Right hindlimb (tissue), 1 donor: ENCODE data around the gene NOL3.

ENCODE experiments used
- DNase-seq: peaks from one replicate; pipeline ENCODE4 v3.0.0-alpha.2; 2018

The NOL3 gene

DNA sequence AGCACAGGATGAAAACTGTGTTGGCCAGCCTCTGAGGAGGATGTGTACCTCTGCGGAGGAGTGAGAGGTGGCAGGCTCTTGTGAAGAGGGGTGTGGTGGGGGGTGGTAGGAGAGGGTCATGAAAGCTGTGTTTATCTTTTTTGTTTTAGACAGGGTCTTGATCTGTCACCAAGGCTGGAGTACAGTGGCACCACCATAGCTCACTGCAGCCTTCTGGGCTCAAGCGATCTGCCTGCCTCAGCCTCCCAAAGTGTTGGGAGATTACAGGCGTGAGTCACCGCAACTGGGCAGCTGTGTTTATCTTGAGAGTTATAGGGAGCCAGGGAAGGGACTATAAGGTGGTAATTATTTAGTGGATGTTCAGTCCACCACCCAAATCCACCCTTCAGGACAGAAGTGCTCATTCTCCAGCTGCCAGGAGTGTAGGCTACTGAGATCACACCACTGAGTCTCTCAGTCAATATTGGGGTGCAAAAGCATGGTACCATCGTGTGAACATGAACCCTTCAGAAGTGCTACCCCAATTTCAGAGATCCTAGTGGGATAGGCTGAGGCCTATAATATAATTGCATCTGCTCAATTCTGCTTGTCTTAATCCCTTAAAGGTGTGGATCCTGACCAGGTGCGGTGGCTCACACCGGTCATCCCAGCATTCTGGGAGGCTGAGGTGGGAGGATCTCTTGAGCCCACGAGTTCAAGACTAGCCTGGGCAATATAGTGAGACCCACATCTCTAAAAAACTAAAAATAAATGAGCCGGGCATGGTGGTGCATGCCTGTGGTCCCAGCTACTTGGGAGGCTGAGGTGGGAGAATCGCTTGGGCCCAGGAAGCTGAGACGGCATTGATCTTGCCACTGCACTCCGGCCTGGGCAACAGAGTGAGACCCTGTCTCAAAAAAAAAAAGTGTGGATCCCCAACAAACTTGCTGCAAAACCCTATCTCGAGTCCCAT lies 20.4 kb downstream of the NOL3 start:
- DNase-seq = no peak

DNA sequence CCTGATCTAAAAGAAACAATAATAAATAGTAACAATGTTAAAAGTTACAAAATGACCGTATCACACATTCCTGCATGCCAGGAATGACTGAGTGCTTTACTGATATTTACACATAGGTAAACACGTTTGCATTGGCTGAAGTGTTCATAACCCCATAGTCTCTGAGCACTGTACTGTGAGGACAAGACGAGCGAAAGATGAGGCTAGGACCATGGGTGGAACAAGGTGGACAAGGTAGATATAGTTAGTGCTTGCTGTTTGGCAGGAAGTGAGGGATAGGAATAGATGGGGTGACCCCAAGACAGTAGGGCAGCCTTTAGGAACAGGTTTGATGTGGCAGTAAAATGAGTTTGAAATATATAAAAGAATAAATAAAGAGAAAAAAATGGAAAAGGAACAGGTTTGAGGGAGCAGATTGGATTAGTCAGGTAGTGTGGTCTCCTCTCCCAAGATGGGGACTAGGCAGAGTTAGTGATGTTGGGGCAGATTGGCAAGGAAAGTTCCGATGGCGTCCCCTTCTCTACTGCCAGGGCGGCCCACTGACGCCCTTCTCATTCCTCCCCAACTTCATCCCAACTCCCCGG lies 21.2 kb downstream of the NOL3 start:
- no peak for DNase-seq

DNA sequence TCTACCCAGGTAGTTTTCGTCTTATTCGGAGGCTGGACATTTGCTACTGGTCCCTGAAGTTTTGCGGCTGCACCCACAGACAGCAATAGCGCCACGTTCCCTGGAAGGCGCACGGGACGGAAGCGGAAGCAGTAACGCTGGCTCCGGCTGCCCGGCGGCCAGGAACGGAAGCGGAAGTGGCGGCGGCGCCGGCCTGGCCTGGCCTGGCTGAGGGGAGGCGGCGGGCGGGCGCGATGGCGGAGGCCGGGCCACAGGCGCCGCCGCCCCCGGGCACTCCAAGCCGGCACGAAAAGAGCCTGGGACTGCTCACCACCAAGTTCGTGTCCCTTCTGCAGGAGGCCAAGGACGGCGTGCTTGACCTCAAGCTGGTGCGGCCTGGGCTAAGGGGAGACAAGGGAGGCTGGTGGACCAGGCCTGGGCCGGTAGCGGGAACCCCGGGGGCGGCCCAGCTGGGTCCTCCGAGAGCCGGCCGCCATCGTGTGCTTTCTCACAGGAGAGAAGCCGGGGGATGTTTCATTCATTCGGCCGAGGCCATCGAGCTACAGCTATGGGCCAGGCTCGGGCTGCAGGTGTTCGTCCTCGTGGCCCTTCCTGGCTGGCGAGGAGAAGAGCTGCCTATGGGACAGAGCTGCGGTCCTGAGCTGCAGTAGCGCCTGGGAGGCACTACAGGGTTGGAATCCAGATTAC lies 21.8 kb downstream of the NOL3 start, which contains the start of gene E2F4:
TSS of gene E2F4 (plus strand) at position 161 of the 687 bp plus-strand sequence. CDS start at position 234, 73 bp downstream.
- DNase-seq = peak; percentile 92

DNA sequence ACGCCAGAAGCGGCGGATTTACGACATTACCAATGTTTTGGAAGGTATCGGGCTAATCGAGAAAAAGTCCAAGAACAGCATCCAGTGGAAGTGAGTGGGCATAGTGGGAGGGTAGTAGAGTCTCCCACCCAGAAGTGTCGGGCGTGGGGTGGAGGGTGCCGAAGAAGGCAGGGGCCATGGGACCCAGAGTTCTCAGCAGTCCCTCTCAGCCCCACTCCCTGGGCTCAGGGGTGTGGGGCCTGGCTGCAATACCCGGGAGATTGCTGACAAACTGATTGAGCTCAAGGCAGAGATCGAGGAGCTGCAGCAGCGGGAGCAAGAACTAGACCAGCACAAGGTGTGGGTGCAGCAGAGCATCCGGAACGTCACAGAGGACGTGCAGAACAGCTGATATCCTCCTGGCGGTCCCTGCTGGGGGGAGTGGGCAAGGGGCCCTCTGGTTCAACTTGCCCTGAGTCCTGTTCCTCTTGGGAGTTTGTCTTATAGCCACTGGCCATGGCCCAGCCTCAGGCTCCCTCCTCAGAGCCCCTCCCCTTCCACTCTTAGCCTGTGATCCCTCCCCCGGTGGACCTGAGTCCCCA lies 22.5 kb downstream of the NOL3 start:
- no peak for DNase-seq

DNA sequence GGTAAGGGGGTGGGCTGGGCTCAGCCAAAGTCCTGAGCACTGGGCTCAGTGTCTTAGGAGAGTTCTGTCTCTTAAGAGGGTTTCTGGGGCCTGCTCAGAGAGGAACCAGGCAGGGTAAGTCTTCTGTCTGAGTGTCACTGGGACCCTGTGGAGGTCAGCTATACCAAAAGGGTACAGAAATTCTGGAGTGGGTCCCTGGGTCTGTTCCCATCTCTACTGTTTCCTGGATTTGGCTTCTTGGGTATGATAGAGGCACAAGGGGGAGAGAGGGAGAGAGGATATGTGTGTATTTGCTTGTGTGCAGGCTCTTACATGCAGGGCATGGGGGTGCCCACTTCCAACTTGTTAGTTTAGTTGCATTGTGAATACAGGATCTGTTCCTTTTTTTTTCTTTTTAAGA lies 23.2 kb downstream of the NOL3 start:
- no peak for DNase-seq

DNA sequence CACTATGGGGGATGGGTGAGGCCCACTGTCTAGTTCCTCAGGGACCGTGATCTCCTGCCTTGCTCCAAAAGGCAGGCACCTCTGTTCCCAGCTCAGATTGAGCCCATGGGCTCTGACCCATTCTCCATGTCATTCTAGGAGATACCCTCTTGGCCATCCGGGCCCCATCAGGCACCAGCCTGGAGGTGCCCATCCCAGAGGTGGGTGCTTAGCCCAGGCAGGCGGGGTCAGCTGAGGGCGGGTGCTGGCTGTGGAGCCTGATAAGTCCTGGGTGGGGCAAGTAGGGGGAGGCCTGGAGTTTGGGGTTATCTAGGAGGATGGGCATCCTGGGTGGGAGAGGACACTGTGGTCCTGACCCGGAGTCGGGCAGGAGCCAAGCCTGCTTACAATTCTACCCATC lies 23.9 kb downstream of the NOL3 start:
- no peak for DNase-seq

DNA sequence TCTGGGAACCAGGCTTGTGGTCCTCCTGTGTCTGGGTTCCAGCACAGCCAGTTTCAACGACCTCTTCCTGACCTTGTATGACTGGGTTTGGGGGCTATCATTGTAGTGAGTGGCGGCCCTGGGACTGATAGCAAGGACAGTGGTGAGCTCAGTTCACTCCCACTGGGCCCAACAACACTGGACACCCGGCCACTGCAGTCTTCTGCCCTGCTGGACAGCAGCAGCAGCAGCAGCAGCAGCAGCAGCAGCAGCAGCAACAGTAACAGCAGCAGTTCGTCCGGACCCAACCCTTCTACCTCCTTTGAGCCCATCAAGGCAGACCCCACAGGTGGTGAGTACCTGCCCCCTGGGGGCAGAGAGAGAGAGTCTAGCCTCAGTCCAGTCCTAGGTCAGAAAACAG lies 25.3 kb downstream of the NOL3 start:
- no peak for DNase-seq

DNA sequence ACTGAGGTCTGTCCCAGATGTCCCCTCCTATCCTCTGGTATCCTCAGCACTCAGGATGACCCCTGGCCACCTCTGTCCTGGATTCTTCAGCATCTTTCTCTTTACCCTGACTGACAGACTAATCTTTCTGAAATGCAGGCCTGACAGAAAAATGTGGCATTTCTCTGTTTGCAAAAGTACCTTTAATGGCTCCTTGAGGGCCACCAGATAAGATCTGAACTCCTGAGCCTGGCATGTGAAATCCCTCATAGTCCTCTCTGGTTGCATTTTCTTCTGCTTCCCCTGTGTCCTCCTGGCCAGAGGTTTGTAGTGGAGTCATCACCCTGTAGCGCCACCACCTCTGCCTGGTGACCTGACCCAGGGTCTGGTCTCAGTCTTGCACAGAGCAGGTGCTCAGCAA lies 26.5 kb downstream of the NOL3 start:
- DNase-seq = no peak

DNA sequence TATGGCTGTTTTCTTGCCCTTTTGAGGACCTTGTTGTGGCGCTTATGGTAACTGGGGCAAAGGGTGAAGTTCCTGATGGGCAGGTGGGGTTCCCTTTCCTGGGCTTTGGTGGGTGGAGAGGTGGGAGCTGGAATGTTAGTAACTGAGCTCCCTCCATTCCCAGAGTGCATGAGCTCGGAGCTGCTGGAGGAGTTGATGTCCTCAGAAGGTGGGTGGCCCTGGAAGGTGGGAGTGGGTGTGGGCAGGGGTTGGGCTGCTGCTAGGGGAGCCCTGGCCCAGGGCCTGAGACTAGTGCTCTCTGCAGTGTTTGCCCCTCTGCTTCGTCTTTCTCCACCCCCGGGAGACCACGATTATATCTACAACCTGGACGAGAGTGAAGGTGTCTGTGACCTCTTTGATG lies 27.4 kb downstream of the NOL3 start:
- DNase-seq = no peak

DNA sequence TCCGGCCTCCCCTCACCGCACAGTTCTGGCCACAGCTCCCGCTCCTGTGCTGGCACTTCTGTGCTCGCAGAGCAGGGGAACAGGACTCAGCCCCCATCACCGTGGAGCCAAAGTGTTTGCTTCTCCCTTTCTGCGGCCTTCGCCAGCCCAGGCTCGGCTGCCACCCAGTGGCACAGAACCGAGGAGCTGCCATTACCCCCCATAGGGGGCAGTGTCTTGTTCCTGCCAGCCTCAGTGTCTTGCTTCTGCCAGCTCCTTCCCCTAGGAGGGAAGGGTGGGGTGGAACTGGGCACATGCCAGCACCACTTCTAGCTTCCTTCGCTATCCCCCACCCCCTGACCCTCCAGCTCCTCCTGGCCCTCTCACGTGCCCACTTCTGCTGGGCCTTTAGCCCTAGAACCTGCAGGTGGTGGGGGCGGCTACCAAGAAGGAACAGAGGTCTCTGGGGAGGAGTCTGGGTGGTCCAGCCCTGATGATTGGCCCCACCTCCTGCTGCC lies 27.9 kb downstream of the NOL3 start:
- no peak for DNase-seq

DNA sequence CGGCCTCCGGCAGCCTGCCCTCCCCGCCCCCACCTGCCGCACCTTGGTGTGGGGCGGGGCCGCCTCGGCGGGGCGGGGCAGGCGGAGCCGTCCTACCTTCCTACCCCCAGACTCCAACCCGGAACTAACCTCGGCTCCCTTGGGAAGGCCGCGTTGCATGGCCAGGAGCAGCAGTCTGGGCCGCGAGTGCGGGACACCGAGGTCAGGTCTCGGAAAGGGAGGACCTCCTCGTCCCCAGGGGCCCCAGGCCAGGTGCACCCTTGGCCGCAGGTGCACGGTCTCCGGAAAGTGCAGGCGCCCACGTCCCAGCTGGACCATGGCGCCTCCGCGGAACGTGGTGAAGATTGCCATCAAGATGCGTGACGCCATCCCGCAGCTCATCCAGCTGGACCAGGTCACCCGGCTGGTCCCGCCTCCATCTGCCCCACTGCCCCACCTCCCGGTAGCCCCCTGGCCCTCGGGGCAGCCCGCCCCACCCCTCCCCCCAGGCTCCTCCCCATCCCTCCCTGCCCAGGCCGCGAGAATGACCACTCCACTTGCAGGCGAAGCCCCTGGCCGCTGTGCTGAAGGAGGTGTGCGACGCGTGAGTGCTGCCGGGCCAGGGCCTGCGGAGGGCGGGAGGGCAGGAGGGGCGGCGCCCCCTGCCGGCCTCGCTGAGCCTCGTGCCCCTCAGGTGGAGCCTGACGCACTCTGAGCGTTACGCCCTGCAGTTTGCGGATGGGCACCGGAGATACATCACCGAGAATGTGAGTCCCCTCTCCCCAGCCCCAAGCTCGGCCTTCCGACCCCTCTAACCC lies 28.9 kb downstream of the NOL3 start, which contains the start of gene ELMO3:
TSS of gene ELMO3 (plus strand) at position 121 of the 797 bp plus-strand sequence. CDS start at position 317, 196 bp downstream.
- DNase-seq = no peak

DNA sequence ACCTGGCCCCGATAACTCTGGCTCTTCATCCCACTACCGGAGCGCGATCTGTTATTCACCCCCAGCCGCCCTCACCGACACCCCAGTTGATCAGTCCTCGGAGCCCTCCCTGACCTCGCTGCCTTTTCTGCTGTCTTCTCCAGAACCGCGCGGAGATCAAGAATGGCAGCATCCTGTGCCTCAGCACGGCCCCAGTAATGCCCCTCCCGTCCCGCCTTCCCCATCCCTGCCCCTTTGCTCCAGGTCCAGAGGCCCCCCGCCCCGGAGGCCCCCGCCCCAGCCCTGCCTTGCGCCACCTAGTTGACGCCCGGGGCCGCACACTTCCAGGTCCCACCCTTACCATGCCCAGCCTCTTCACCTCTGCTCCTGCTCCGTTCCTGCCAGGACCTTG lies 29.5 kb downstream of the NOL3 start:
- DNase-seq = no peak

DNA sequence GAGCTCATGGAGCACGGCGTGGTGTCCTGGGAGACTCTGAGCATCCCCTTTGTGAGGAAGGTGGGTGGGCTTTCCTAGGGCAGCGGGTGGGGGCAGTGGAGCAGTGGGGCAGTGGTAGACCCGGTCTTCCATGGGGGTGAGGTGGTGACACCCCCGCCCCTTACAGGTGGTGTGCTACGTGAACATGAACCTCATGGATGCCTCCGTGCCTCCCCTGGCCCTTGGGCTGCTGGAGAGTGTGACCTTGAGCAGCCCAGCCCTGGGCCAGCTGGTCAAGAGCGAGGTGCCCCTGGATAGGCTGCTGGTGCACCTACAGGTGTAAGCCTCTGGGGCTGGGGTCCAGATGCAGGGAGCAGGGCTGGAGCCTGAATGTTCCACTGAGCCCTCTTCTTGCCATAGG lies 30.2 kb downstream of the NOL3 start:
- DNase-seq = no peak

DNA sequence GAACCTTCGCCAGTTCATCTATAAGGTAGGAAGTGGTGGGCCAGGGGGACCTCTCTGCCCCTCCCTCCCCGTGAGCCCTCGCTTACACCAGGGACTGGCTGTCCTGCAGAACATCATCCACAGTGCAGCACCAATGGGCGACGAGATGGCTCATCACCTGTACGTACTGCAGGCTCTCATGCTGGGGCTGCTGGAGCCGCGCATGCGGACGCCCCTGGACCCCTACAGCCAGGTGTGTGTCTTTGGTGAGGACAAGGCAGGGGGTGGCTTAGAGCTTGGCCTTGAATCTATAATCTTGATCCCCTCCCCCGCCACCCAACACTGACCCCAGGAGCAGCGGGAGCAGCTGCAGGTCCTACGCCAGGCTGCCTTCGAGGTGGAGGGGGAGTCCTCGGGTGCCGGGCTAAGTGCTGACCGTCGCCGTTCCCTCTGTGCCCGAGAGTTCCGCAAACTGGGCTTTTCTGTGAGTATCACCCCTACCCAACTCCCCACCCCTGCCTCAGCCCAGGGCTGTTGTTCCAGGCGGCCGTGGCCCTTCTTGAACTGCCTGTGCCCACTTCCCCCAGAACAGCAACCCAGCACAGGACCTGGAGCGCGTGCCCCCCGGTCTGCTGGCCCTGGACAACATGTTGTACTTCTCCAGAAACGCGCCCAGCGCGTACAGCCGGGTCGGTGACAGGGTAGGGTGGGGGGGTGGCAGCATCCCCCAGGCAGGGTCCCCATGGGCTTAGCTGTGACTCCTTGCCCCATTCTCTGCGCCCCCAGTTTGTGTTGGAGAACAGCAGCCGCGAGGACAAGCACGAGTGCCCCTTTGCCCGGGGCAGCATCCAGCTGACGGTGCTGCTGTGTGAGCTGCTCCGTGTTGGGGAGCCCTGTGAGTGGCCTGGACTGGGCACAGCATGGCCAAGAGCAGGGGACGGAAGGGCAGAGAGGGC lies 31.3 kb downstream of the NOL3 start:
- DNase-seq = no peak

DNA sequence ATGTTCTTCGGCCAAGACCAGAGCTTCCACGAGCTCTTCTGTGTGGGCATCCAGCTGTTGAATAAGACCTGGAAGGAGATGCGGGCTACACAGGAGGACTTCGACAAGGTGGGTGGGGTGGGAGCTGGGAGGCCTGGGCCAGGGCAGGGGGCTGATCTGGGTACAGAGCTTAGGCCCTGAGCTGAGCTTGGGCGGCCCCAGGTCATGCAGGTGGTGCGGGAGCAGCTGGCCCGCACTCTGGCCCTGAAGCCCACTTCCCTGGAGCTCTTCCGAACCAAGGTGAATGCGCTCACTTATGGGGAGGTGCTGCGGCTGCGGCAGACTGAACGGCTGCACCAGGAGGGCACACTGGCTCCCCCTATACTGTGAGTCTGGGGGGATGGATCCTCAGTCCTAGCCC lies 32.1 kb downstream of the NOL3 start:
- no peak for DNase-seq

DNA sequence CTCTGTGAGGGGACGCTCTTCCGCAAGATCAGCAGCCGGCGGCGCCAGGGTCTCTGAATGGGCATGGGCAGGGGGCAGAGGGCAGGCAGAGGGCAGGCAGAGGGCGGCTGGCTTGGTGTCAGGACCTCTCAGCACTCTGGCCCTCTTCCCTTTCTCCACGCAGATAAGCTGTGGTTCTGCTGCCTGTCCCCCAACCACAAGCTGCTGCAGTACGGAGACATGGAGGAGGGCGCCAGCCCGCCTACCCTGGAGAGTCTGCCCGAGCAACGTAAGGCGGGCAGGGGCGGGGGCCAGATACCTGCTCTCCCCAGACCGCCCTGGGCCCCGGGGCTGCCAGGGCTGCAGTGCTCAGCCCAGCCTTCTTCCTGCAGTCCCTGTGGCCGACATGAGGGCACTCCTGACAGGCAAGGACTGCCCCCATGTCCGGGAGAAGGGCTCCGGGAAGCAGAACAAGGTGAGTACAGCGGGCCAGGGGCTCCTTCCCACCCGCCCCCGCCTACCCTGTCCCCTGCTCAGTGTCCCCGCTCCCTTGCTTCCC lies 32.7 kb downstream of the NOL3 start:
- DNase-seq = no peak

DNA sequence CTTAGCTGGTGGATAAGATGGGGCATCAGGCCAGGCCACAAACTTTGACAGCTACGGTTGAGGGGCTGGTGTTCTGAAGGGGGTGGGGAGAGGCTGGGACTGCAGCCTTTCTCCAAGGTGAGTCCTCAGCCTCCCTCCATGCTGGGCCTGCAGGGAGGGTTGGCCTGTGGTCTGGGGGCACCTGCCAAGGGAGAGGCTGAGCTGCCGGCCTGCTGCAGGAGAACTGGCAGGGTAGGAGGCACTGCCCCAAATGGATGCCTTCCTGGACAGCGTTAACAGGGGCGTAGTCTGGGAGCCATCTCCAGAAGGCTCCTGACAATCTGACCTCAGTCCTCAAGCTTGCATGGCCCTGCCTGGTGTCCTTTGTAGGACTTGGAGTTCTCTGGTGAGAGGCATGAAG lies 33.7 kb downstream of the NOL3 start:
- DNase-seq = no peak

DNA sequence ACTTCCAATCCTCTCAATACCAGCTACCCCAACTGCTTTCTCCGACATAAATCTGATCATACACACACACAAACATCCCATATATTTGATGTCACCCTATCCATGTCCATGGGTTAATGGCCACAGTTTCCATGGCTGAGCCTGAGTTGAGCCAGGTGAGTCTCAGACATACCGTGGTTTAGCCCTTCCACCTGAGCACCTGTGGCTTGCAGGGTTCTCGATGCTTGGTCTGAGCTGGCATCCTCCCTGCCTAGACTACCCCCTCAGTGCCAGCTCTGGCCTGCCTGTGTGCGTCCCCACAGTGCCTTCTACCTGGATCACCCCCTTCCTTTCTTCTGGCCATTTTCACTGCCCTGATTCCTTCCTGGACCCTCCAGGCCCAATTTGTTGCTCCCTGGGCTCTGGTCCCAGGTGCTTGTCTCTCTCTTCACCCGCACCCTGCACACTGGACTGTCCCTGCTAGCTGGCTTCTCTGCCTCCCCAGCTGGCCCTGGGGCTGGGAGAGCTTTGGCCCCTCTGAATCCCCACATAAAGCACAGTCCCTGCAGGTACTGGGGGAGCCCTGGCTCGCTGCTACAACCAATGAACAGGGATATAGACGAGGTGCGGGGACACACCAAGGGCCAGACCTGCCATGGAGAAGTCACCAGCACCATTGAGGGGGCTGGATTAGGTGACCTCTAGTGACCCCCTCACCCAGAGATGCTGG lies 35.9 kb downstream of the NOL3 start:
- DNase-seq = no peak

DNA sequence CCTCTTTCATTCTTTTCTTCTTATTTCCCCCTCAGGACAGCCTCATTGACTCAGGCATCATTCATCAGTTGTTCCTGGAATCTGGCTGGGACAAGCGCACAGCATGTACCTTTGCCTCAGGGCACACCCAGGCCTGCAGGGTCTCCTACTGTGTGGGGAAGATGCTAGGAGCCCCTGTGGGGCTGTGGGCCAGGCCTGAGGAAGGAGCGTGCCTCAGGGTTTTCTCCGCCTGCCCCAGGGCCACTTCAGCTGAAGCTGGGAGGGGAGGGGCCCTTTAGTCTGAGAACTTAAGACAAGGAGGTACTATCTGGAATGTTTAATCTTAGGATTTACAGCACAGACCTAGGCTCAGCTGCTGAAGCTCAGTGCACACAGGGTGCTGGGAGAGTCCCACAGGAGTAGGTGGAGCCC lies 36.5 kb downstream of the NOL3 start:
- DNase-seq = no peak
